IMR-90 (cell line): ENCODE results near the gene ORC5. TPM values are rescaled to one million over a fixed set of nuclear protein-coding genes. Genes with fewer than 3 reads are reported as not detected.

Source experiments
- ATAC-seq: fragments of 200-7000 bp; cut with Tn5 transposase; 2 replicates; pipeline ENCODE4 v1.9.1; 2020; ENCODE audit warnings: low read depth, mild to moderate bottlenecking, moderate library complexity
- Bru-seq: library from RNA; stranded (reverse); fragments of 400-500 nt; gene quantifications from one replicate; lab custom pipeline; 2021; lab: Mats Ljungman, UMichigan
- BruChase-seq, 2 experiments: library from RNA; stranded (reverse); fragments of 400-500 nt; gene quantifications; one replicate each; lab custom pipeline; 2021; lab: Mats Ljungman, UMichigan
- BruUV-seq: library from RNA; stranded (reverse); fragments of 400-500 nt; replicated peaks from 2 replicates; lab custom pipeline; 2021; lab: Mats Ljungman, UMichigan
- CTCF ChIA-PET: fragments of 300-600 bp; formaldehyde crosslinking; extraction: SDS; loops from one replicate; lab custom pipeline; 2021; ENCODE audit warnings: antibody characterized with exemption; lab: Yijun Ruan, JAX
- POLR2A ChIA-PET: fragments of 300-600 bp; sonication (Branson Sonifier 250); formaldehyde crosslinking; loops from one replicate; lab custom pipeline; 2022; ENCODE audit warnings: antibody characterized with exemption; ENCODE audit not compliant: unreplicated experiment; lab: Charles Lee
- DNase-seq: peaks from one replicate; pipeline ENCODE4 v3.0.0; 2013
- H2AFZ ChIP-seq: replicated peaks from 2 replicates; pipeline ENCODE3; 2013; ENCODE audit warnings: low read length, mild to moderate bottlenecking; ENCODE audit not compliant: poor library complexity
- H2AK5ac ChIP-seq: 2 replicates; pipeline ENCODE4 v1.6.1; 2013; ENCODE audit warnings: low read depth, low read length, inconsistent platforms
- H2AK9ac ChIP-seq: replicated peaks from 2 replicates; pipeline ENCODE3; 2013; ENCODE audit warnings: mild to moderate bottlenecking, low read depth, low read length, moderate library complexity; ENCODE audit not compliant: poor library complexity
- H2BK120ac ChIP-seq: 2 replicates; pipeline ENCODE4 v1.6.1; 2013; ENCODE audit warnings: low read depth, low read length, inconsistent platforms
- H2BK15ac ChIP-seq: 3 replicates; pipeline ENCODE4 v1.6.1; 2013; ENCODE audit warnings: low read depth, low read length, inconsistent platforms
- H2BK20ac ChIP-seq: 2 replicates; pipeline ENCODE4 v1.6.1; 2013; ENCODE audit warnings: low read depth, mild to moderate bottlenecking, inconsistent platforms, low read length, moderate library complexity
- H2BK5ac ChIP-seq: 2 replicates; pipeline ENCODE4 v1.6.1; 2013; ENCODE audit warnings: mild to moderate bottlenecking, low read depth, low read length, inconsistent platforms; ENCODE audit not compliant: poor library complexity, severe bottlenecking
- H3K14ac ChIP-seq: replicated peaks from 2 replicates; pipeline ENCODE4 v1.6.1; 2013; ENCODE audit warnings: low read depth, low read length, inconsistent platforms
- H3K18ac ChIP-seq: 2 replicates; pipeline ENCODE4 v1.6.1; 2013; ENCODE audit warnings: low read depth, low read length, control low read depth
- H3K23ac ChIP-seq: 2 replicates; pipeline ENCODE4 v1.6.1; 2013; ENCODE audit warnings: low read depth, low read length, inconsistent platforms
- H3K27ac ChIP-seq: 2 replicates; pipeline ENCODE4 v1.5.1; 2013; ENCODE audit warnings: mild to moderate bottlenecking, control low read depth, low read length; ENCODE audit not compliant: insufficient read depth
- H3K27me3 ChIP-seq: 2 replicates; pipeline ENCODE4 v1.6.1; 2013; ENCODE audit warnings: low read length; ENCODE audit not compliant: control insufficient read depth, insufficient read depth
- H3K36me3 ChIP-seq: 2 replicates; pipeline ENCODE4 v1.6.1; 2013; ENCODE audit warnings: low read length, mixed read lengths; ENCODE audit not compliant: control insufficient read depth, insufficient read depth
- H3K4ac ChIP-seq: 2 replicates; pipeline ENCODE4 v1.6.1; 2013; ENCODE audit warnings: low read depth, low read length, inconsistent platforms
- H3K4me1 ChIP-seq: 2 replicates; pipeline ENCODE4 v1.6.1; 2013; ENCODE audit warnings: low read length, mixed read lengths; ENCODE audit not compliant: control insufficient read depth, insufficient read depth
- H3K4me2 ChIP-seq: 2 replicates; pipeline ENCODE4 v1.6.1; 2013; ENCODE audit warnings: low read depth, mild to moderate bottlenecking, control low read depth, low read length, moderate library complexity
- H3K4me3 ChIP-seq: 2 replicates; pipeline ENCODE4 v1.5.1; 2013; ENCODE audit warnings: low read depth, mild to moderate bottlenecking, control low read depth, low read length, moderate library complexity; ENCODE audit not compliant: insufficient read depth
- H3K56ac ChIP-seq: 2 replicates; pipeline ENCODE4 v1.6.1; 2013; ENCODE audit warnings: low read length, inconsistent platforms; ENCODE audit not compliant: insufficient read depth; ENCODE audit errors: extremely low read depth
- H3K79me1 ChIP-seq, 2 experiments: 2 replicates each; pipeline ENCODE4 v1.6.1; 2013; ENCODE audit warnings: low read length in 2 of 2, inconsistent platforms in 1 of 2, low read depth in 1 of 2
- H3K9ac ChIP-seq: 2 replicates; pipeline ENCODE4 v1.6.1; 2013; ENCODE audit warnings: low read depth, low read length, control low read depth
- H3K9me1 ChIP-seq: 2 replicates; pipeline ENCODE4 v1.6.1; 2013; ENCODE audit warnings: low read length, inconsistent platforms; ENCODE audit not compliant: insufficient read depth
- H3K9me3 ChIP-seq: 2 replicates; pipeline ENCODE4 v1.6.1; 2013; ENCODE audit warnings: low read length; ENCODE audit not compliant: control insufficient read depth, insufficient read depth
- H4K20me1 ChIP-seq: 2 replicates; pipeline ENCODE4 v1.6.1; 2013; ENCODE audit warnings: low read length, inconsistent platforms; ENCODE audit not compliant: insufficient read depth
- H4K5ac ChIP-seq: 2 replicates; pipeline ENCODE4 v1.6.1; 2013; ENCODE audit warnings: mild to moderate bottlenecking, low read depth, low read length, control low read depth
- H4K8ac ChIP-seq, 2 experiments: 2 replicates each; pipeline ENCODE4 v1.6.1; 2013; ENCODE audit warnings: low read depth in 2 of 2, low read length in 2 of 2, control low read depth in 1 of 2, inconsistent platforms in 1 of 2
- H4K91ac ChIP-seq: 2 replicates; pipeline ENCODE4 v1.6.1; 2013; ENCODE audit warnings: low read depth, low read length, inconsistent platforms; ENCODE audit not compliant: insufficient read depth
- BHLHE40 ChIP-seq: fragments of 150-350 bp; IDR thresholded peaks from 2 replicates; pipeline ENCODE4 v1.6.1; 2016; ENCODE audit warnings: mild to moderate bottlenecking, low read depth, low read length
- CEBPB ChIP-seq: IDR thresholded peaks from 2 replicates; pipeline ENCODE4 v1.6.1; 2012; ENCODE audit warnings: low read depth, low read length, improper control_type of control experiment
- CHD1 ChIP-seq: IDR thresholded peaks from 2 replicates; pipeline ENCODE4 v1.6.1; 2012; ENCODE audit warnings: low read depth, low read length, improper control_type of control experiment
- MAFK ChIP-seq: IDR thresholded peaks from 2 replicates; pipeline ENCODE4 v1.6.1; 2012; ENCODE audit warnings: low read depth, low read length, improper control_type of control experiment
- MAZ ChIP-seq: IDR thresholded peaks from 2 replicates; pipeline ENCODE4 v1.6.1; 2012; ENCODE audit warnings: low read depth, mild to moderate bottlenecking, low read length, improper control_type of control experiment, moderate library complexity, borderline replicate concordance
- MXI1 ChIP-seq: IDR thresholded peaks from 2 replicates; pipeline ENCODE4 v1.6.1; 2012; ENCODE audit warnings: low read depth, mild to moderate bottlenecking, low read length, moderate library complexity, borderline replicate concordance
- NFE2L2 ChIP-seq: fragments of 150-350 bp; IDR thresholded peaks from 2 replicates; pipeline ENCODE4 v1.6.1; 2016; ENCODE audit warnings: low read depth, mild to moderate bottlenecking, low read length
- POLR2A ChIP-seq: IDR thresholded peaks from 2 replicates; pipeline ENCODE4 v1.6.1; 2012; ENCODE audit warnings: mild to moderate bottlenecking, low read depth, low read length
- RAD21 ChIP-seq: IDR thresholded peaks from 2 replicates; pipeline ENCODE4 v1.6.1; 2012; ENCODE audit warnings: low read length, improper control_type of control experiment
- RCOR1 ChIP-seq: IDR thresholded peaks from 2 replicates; pipeline ENCODE4 v1.6.1; 2012; ENCODE audit warnings: mild to moderate bottlenecking, low read length, improper control_type of control experiment; ENCODE audit not compliant: insufficient replicate concordance
- RFX5 ChIP-seq: IDR thresholded peaks from 2 replicates; pipeline ENCODE4 v1.8.0; 2012; ENCODE audit warnings: low read depth, mild to moderate bottlenecking, low read length, moderate library complexity
- SMC3 ChIP-seq: fragments of 150-350 bp; IDR thresholded peaks from 2 replicates; pipeline ENCODE4 v1.6.1; 2016; ENCODE audit warnings: low read depth, mild to moderate bottlenecking, antibody characterized with exemption, low read length, moderate library complexity
- WGBS, 2 experiments: methylation state at CpG; one replicate each; pipeline versions ENCODE4 v1.1.5 to v1.1.7; 2013; ENCODE audit warnings: missing lambda C conversion rate in 2 of 2; ENCODE audit not compliant: insufficient read length in 1 of 2; ENCODE audit errors: extremely low coverage in 2 of 2; 5-methylcytosine and 5-hydroxymethylcytosine counted together
- dilution Hi-C: fragments of 300-500 bp; cut with HindIII; formaldehyde crosslinking; loops from one replicate; pipeline ENCODE4 v1.14.3; 2018; ENCODE audit warnings: low sequenced_read_pairs; ENCODE audit not compliant: unreplicated experiment
- in situ Hi-C: fragments of 300-500 bp; cut with MboI; formaldehyde crosslinking; loops from 3 replicates; pipeline ENCODE4 v1.14.3; 2019; ENCODE audit warnings: low sequenced_read_pairs, inconsistent platforms, mixed read lengths
- intact Hi-C: fragments of 100-400 bp; cut with micrococcal nuclease; formaldehyde crosslinking; loops from 2 replicates; pipeline ENCODE4 v1.10.0; 2022
- long read RNA-seq: library from polyadenylated mRNA; unstranded; transcript quantifications from one replicate; pipeline ENCODE4 v2.0.0, GENCODE V29; 2021; ENCODE audit not compliant: unreplicated experiment
- polyA plus RNA-seq, 3 experiments: library from polyadenylated mRNA; depleted of rRNA; stranded (reverse); fragments of >200 nt; gene quantifications; 2 replicates each; pipeline ENCODE4 v1.2.3, GENCODE V29; 2012; ENCODE audit warnings: low replicate concordance in 1 of 3
- total RNA-seq: library from RNA; depleted of rRNA; stranded (reverse); fragments of >200 nt; gene quantifications from 2 replicates; pipeline ENCODE4 v1.2.3, GENCODE V29; 2012; rRNA removed
- TF ChIP-seq, protein P1 (sequence below): fragments of 150-350 bp; IDR thresholded peaks from 2 replicates; pipeline ENCODE4 v1.6.1; 2017; ENCODE audit warnings: mild to moderate bottlenecking, antibody characterized with exemption, low read length, low read depth
- TF ChIP-seq, protein P2 (sequence below): fragments of 150-350 bp; IDR thresholded peaks from 2 replicates; pipeline ENCODE4 v1.6.1; 2016; ENCODE audit warnings: low read depth, mild to moderate bottlenecking, low read length, moderate library complexity, borderline replicate concordance

The ORC5 gene
- total RNA-seq (18.8 and 27.8 TPM in 2 replicates), polyA plus RNA-seq (2012; rRNA removed) (6.5 and 7.9 TPM in 2 replicates), Bru-seq, nascent RNA (percentile 75 among the genes with signal in this experiment), BruChase-seq, experiment 1, labeled RNA remaining after a 6-hour chase (percentile 57 among the genes with signal in this experiment), BruChase-seq, experiment 2, labeled RNA remaining after a 2-hour chase (percentile 61 among the genes with signal in this experiment)
- 1.2 and 1.7 TPM in 2 replicates for polyA plus RNA-seq (2012; cell fraction: cytosol; rRNA removed)
- polyA plus RNA-seq (2012; cell fraction: nucleus; rRNA removed; ENCODE audit: low replicate concordance): 0.65 and 2.9 TPM in 2 replicates
- long read RNA-seq, transcript ORC5-201 (14 exons, 1,958 nt): major isoform, 26 of 32 reads
- long read RNA-seq, partial matches to known transcripts: 1 of 32 reads
- long read RNA-seq, other reads (novel, unspliced or antisense): 4 of 32 reads

DNA sequence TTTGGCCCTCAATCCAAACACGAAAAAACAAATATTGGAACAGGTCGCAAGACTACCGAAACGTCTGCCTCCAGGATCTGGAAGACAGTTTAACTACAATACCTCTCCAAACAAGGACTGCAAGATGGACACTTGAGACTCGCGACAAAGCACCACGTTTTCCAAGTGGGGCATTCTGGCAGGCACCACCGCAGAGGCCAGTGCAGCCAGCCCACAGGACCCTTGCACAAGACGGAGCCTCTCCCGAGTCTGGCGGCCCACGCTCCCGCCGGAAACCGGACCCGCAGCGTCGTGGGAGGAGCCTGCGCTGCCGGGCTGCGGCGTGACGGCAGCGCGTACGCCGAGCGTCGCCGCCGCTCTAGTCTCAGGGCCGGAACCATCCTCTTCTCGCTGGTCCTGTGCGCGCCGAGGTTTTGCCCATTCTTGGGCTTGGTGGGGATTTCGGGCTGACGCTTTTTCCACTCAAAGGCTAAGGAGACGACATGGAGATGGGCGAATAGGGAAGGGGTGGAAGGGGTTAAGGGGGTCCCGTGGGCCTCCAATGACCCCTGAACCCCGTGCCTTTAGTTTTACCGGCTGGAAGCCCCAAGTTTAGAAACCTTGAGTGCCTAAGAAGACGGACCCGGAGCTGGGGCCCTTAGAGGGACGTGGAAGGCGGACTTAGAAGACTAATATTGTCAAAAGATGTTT lies at the start of gene ORC5:
Gene ORC5 (minus strand): TSS at position 283 of the 690 bp plus-strand sequence. CDS start 109 bp downstream, at position 174.
- peak within 1 kb of the TSS; percentile 95 for H3K23ac ChIP-seq
- dilution Hi-C loops: no loop called here
- peak within 1 kb of the TSS; percentile 97 for H3K14ac ChIP-seq
- ChIA-PET POLR2A (interaction anchor here (0.6 to 1.1 kb wide), 2 partner anchors 168 to 381 kb away, joined by 4 to 14 read pairs; no protein-coding TSS in a partner anchor), CTCF (interaction anchor here (0.7 kb wide), 1 partner anchor 682 kb away, joined by 3 read pairs; no protein-coding TSS in a partner anchor)
- ATAC-seq (peak; percentile 99), DNase-seq (peak; percentile 80)
- H3K4me2 ChIP-seq: peak within 1 kb of the TSS; percentile 92
- peak within 1 kb of the TSS; percentile 72 for H2AK5ac ChIP-seq
- peak within 1 kb of the TSS; percentile 91 for H2AK9ac ChIP-seq
- H3K9me1 ChIP-seq: no peaks in the 10 kb centered on the region
- in situ Hi-C loops: no loop called here
- H3K36me3 ChIP-seq: peaks cover 3% of the 10 kb centered on the region
- H2BK20ac ChIP-seq: no peak within 1 kb of the TSS
- H4K5ac ChIP-seq: peak within 1 kb of the TSS; percentile 71
- H3K4ac ChIP-seq: peak within 1 kb of the TSS; percentile 95
- H4K8ac ChIP-seq: peak within 1 kb of the TSS; percentile 65 to 94
- H3K4me3 ChIP-seq: peak within 1 kb of the TSS; percentile 65
- BruUV-seq: no TSS peak
- peak within 1 kb of the TSS; percentile 50 for H3K18ac ChIP-seq
- H3K79me1 ChIP-seq: peaks cover 15 to 31% of the 10 kb centered on the region in 2 experiments; a peak in 3 of 4 replicates
- H3K27ac ChIP-seq: peak within 1 kb of the TSS; percentile 79
- H2BK15ac ChIP-seq: no peak within 1 kb of the TSS; the same call in 2 of the 3 replicates
- H3K56ac ChIP-seq: peak within 1 kb of the TSS; percentile 75
- H4K20me1 ChIP-seq: no peaks in the 10 kb centered on the region
- H2BK5ac ChIP-seq: peak within 1 kb of the TSS; percentile 71
- H2AFZ ChIP-seq: peak within 1 kb of the TSS; percentile 94
- no peaks in the 10 kb centered on the region for H3K27me3 ChIP-seq
- H3K4me1 ChIP-seq: peaks cover 2% of the 10 kb centered on the region; the same call in 1 of the 2 replicates
- no peak within 1 kb of the TSS; the same call in 1 of the 2 replicates for H2BK120ac ChIP-seq
- no peaks in the 10 kb centered on the region for H3K9me3 ChIP-seq
- peak within 1 kb of the TSS; percentile 92 for H3K9ac ChIP-seq
- intact Hi-C loops: loop anchor here (2.0 kb wide), 1 partner anchor 71 kb away; no protein-coding TSS in a partner anchor
- peak within 1 kb of the TSS; percentile 37 for H4K91ac ChIP-seq
- 0% methylated on average over 9 of the region's 47 CpGs; no CpG with 5 or more reads in 1 of the 2 experiments for WGBS, 2 experiments
- TF ChIP-seq BHLHE40 (0 out of 2 replicates have a peak, but pooled peaks have one; percentile 13), SMC3 (no peak), CEBPB (peak; percentile 85), MXI1 (peak; percentile 77; the same call in 1 of the 2 replicates), CHD1 (no peak), MAZ (no peak), RCOR1 (peak; percentile 57), RAD21 (no peak), POLR2A (peak; percentile 82), MAFK (no peak), RFX5 (no peak), NFE2L2 (no peak)
- TF ChIP-seq, protein P1, sequence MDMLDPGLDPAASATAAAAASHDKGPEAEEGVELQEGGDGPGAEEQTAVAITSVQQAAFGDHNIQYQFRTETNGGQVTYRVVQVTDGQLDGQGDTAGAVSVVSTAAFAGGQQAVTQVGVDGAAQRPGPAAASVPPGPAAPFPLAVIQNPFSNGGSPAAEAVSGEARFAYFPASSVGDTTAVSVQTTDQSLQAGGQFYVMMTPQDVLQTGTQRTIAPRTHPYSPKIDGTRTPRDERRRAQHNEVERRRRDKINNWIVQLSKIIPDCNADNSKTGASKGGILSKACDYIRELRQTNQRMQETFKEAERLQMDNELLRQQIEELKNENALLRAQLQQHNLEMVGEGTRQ: no peak
- TF ChIP-seq, protein P2, sequence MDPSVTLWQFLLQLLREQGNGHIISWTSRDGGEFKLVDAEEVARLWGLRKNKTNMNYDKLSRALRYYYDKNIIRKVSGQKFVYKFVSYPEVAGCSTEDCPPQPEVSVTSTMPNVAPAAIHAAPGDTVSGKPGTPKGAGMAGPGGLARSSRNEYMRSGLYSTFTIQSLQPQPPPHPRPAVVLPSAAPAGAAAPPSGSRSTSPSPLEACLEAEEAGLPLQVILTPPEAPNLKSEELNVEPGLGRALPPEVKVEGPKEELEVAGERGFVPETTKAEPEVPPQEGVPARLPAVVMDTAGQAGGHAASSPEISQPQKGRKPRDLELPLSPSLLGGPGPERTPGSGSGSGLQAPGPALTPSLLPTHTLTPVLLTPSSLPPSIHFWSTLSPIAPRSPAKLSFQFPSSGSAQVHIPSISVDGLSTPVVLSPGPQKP: no peak
